Kidney (tissue), 14 donors: ENCODE measurements around the gene LRRFIP1. TPM values are rescaled to one million over a fixed set of nuclear protein-coding genes. Genes with fewer than 3 reads are reported as not detected.
"Not testable (repeated sequence)": the region's sequence is repeated elsewhere in the genome, so short reads cannot be mapped to it uniquely, and the experiment has no call there.

Experiments used
- DNase-seq, 5 donors: peaks; one replicate each; pipeline ENCODE4 v3.0.0-alpha.2; 2013 to 2020
- FAIRE-seq: peaks from 2 replicates; lab custom pipeline; 2012; peaks lifted over from hg19 to GRCh38; lab: Jason Lieb, UNC
- H3K27ac ChIP-seq, 2 donors: one replicate each; pipeline ENCODE4 v1.7.0; 2013; ENCODE audit warnings: low read depth in 2 of 2, low read length in 2 of 2, inconsistent platforms in 1 of 2
- H3K27me3 ChIP-seq: one replicate; pipeline ENCODE4 v1.7.1; 2013; ENCODE audit warnings: low read length, inconsistent platforms; ENCODE audit not compliant: control insufficient read depth, insufficient read depth
- H3K36me3 ChIP-seq, 3 donors: one replicate each; pipeline versions ENCODE4 v1.7.0 to v1.7.1; 2013; ENCODE audit warnings: low read length in 3 of 3, control low read depth in 1 of 3, inconsistent platforms in 1 of 3; ENCODE audit not compliant: insufficient read depth in 3 of 3, control insufficient read depth in 2 of 3
- H3K4me1 ChIP-seq, 3 donors: one replicate each; pipeline versions ENCODE4 v1.7.0 to v1.7.1; 2013; ENCODE audit warnings: low read length in 3 of 3, inconsistent platforms in 1 of 3, low read depth in 1 of 3; ENCODE audit not compliant: control insufficient read depth in 2 of 3, insufficient read depth in 2 of 3
- H3K4me3 ChIP-seq, 3 donors: one replicate each; pipeline versions ENCODE4 v1.7.0 to v1.8.1; 2013; ENCODE audit warnings: low read length in 3 of 3, control low read depth in 1 of 3, inconsistent platforms in 1 of 3
- H3K9ac ChIP-seq, 3 donors: one replicate each; pipeline versions ENCODE4 v1.7.0 to v1.7.1; 2013; ENCODE audit warnings: low read length in 3 of 3, control low read depth in 1 of 3, inconsistent platforms in 1 of 3
- H3K9me3 ChIP-seq, 3 donors: one replicate each; pipeline versions ENCODE4 v1.7.0 to v1.7.1; 2013; ENCODE audit warnings: low read length in 3 of 3, control low read depth in 1 of 3, inconsistent platforms in 1 of 3; ENCODE audit not compliant: control insufficient read depth in 2 of 3, insufficient read depth in 1 of 3
- intact Hi-C: fragments of 100-400 bp; cut with DNase I; formaldehyde crosslinking; loops from one replicate; pipeline ENCODE4 v1.11.1; 2022
- polyA plus RNA-seq: library from polyadenylated mRNA; stranded (reverse); fragments of 350-450 nt; fragmentation: Illumina TruSeq; extraction: RNeasy Lipid Tissue Mini Kit (QIAGEN cat#74804); gene quantifications from one replicate; pipeline ENCODE4 v1.2.3, GENCODE V29; 2014; ENCODE audit warnings: low read depth, low replicate concordance; ENCODE audit not compliant: insufficient read depth
- total RNA-seq: library from RNA; stranded (reverse); fragmentation: NEBNext Ultra II Directional; extraction: Animal tissue kit (Norgen Biotek cat#: 25700); gene quantifications from one replicate; pipeline ENCODE4 v1.2.1, GENCODE V29; 2021
- TF ChIP-seq, protein P1 (sequence below): IDR thresholded peaks from 3 replicates; pipeline ENCODE4 v1.5.1; 2012; ENCODE audit warnings: mild to moderate bottlenecking, moderate library complexity, borderline replicate concordance; ENCODE audit not compliant: insufficient read depth; ENCODE audit errors: extremely low read depth
- donor health status: control.
- donor health status: control.
- donor health status: control.
- donor health status: control.
- donor health status: control.
- donor health status: DM: yes; HTN: yes; CAD: no.
- donor health status: Normal renal cell carcinoma (clear cell type).

The LRRFIP1 gene
- total and polyA plus RNA-seq, 2 donors from 2014 or later, result 39.1 to 204 TPM

DNA sequence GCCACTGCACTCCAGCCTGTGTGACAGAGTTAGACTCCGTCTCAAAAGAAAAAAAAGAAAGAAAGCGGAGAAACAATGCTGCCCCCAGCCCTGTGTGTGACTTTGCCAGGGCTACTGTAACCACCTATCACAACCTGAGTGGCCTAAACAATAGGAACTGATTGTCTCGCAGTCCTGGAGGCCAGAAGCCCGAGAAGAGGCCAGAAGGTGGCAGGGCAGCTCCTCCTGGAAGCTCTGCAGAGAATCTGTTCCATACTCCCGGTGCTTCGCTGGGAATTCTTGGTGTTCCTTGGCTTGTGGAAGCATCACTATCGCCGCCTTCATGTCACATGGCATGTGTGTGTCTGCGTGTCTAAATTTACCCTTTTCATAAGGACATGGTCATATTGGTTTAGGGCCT is 22.4 kb upstream of the LRRFIP1 start:
- DNase-seq (no peak), FAIRE-seq (no peak)
- Histone ChIP-seq H3K9me3 (no peaks in the 10 kb centered on the region), H3K4me3 (no peak overlapping the region), H3K27ac (no peak overlapping the region), H3K9ac (no peak overlapping the region), H3K36me3 (no peaks in the 10 kb centered on the region), H3K27me3 (no peaks in the 10 kb centered on the region), H3K4me1 (peaks cover 0 to 6% (median 6%) of the 10 kb centered on the region in 3 donors)
- TF ChIP-seq, protein P1, sequence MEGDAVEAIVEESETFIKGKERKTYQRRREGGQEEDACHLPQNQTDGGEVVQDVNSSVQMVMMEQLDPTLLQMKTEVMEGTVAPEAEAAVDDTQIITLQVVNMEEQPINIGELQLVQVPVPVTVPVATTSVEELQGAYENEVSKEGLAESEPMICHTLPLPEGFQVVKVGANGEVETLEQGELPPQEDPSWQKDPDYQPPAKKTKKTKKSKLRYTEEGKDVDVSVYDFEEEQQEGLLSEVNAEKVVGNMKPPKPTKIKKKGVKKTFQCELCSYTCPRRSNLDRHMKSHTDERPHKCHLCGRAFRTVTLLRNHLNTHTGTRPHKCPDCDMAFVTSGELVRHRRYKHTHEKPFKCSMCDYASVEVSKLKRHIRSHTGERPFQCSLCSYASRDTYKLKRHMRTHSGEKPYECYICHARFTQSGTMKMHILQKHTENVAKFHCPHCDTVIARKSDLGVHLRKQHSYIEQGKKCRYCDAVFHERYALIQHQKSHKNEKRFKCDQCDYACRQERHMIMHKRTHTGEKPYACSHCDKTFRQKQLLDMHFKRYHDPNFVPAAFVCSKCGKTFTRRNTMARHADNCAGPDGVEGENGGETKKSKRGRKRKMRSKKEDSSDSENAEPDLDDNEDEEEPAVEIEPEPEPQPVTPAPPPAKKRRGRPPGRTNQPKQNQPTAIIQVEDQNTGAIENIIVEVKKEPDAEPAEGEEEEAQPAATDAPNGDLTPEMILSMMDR, result peak; percentile 12
- intact Hi-C loops, result no loop called here

DNA sequence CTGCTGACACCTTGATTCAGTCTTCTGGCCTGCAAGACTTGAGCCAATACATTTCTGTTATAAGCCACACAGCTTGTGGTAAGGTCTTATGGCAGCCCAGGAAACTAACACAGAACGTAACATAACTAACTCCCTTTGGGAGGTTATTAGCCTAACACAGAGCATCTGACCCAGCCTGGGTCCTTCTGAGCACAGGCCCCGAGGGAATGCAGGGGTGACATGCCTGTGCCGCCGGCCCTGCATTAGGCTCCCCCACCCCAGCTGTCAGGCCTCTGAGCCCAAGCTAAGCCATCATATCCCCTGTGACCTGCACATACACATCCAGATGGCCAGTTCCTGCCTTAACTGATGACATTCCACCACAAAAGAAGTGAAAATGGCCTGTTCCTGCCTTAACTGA is 20.9 kb upstream of the LRRFIP1 start:
- FAIRE-seq, DNase-seq, H3K9me3 ChIP-seq, H3K9ac ChIP-seq, H3K27ac ChIP-seq, H3K4me3 ChIP-seq, H3K27me3 ChIP-seq, H3K36me3 ChIP-seq, H3K4me1 ChIP-seq, intact Hi-C loops: not testable (repeated sequence)

DNA sequence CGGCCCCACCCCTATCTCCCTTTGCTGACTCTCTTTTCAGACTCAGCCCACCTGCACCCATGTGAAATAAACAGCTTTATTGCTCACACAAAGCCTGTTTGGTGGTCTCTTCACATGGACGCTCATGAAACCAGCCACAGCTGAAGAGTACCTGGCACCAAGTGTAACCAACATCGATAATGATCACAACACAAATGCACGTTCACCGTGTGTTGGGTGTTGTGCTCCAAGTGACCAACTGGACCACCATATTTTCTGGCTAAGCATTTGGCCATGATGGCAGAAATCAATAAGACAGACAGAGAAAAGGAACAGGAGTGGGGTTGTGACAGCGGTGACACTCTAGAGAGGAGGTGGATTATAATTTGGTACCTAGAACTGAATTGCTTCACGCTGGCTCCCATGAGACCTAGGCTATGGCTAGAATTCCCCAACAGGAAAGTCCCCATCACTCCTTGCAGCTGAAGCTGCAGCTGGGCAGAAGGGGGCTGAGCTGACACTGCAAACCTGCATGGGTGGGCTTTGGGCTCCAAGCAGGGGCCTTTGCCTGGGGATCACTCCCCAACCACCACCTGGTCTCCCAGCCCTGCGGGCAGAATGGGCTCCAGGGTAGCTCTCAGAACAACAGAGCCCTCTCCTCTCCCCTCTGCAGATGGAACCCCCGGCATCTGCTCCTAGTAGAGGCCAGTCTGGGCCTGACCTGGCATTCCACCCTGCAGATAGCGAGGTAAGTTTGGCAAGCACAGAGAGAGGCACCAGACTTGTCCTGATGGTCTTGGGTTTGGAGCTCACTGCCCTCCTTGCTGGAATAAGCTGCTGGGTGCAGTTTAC is 14.6 kb upstream of the LRRFIP1 start:
- FAIRE-seq, result no peak
- TF ChIP-seq, protein P1, result no peak
- Histone ChIP-seq H3K27me3 (no peaks in the 10 kb centered on the region), H3K36me3 (no peaks in the 10 kb centered on the region), H3K4me1 (peaks cover 2 to 29% (median 25%) of the 10 kb centered on the region in 3 donors), H3K9ac (no peak overlapping the region), H3K27ac (no peak overlapping the region), H3K4me3 (no peak overlapping the region), H3K9me3 (no peaks in the 10 kb centered on the region)
- intact Hi-C loops, result no loop called here
- no peak for DNase-seq

DNA sequence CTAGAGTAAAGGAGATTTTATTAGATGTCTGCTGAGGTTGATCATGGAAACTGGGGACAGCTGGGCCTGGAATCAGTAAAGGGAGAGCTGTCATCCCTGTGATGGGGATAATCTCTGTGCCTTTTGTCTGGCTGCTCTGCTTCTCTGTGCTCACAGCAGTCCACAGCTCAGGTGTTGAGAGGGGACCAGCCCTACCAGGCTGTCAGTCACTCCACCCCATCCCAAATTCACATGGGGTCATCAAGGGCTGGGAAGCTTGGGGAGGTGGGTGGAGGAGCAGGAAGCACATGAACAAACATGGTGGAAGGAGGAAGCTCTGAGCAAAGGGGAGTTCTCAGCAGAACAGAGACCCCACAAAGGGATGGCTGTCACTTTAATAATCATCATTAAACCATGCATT is 13.7 kb upstream of the LRRFIP1 start:
- Histone ChIP-seq H3K4me3 (no peak overlapping the region), H3K27ac (no peak overlapping the region), H3K27me3 (no peaks in the 10 kb centered on the region), H3K36me3 (no peaks in the 10 kb centered on the region), H3K9me3 (no peaks in the 10 kb centered on the region), H3K9ac (no peak overlapping the region), H3K4me1 (peaks cover 2 to 29% (median 25%) of the 10 kb centered on the region in 3 donors)
- DNase-seq (no peak), FAIRE-seq (no peak)
- intact Hi-C loops, result no loop called here
- TF ChIP-seq, protein P1, result no peak
